H1 (cell line): ENCODE measurements around the gene RPL32. TPM values are rescaled to one million over a fixed set of nuclear protein-coding genes. Genes with fewer than 3 reads are reported as not detected.

Experiments used
- SIX5 ChIP-seq: IDR thresholded peaks from 2 replicates; pipeline ENCODE4 v1.6.1; 2011; ENCODE audit warnings: mild to moderate bottlenecking, low read depth, low read length
- polyA plus RNA-seq, 7 experiments: library from polyadenylated mRNA; depleted of rRNA in 3 of 7; stranded (reverse) in 5 of 7; unstranded in 2 of 7; fragments of >200 nt in 5 of 7; fragments of 200-250 nt in 2 of 7; gene quantifications; 1 replicate in 5 of 7; 2 replicates in 1 of 7; 4 replicates in 1 of 7; pipeline versions ENCODE4 v1.2.1 to v1.2.3, GENCODE V29; 2011 to 2013; ENCODE audit warnings: missing spikeins in 2 of 7, mixed read lengths in 2 of 7
- total RNA-seq: library from RNA; stranded (reverse); fragmentation: NEBNext Ultra II Directional; extraction: Animal tissue kit (Norgen Biotek cat#: 25700); gene quantifications from 2 replicates; pipeline ENCODE4 v1.2.1, GENCODE V29; 2021

The RPL32 gene
- total and polyA plus RNA-seq, 2 of the 8 experiments (the other 6 are each of a cell fraction or from before 2014, with no cell fraction given) = 1,443 to 2,043 TPM

- TF ChIP-seq SIX5 = no peak
- TF ChIP-seq, all 59 proteins: peak for 0
These were observed 43.6 kb upstream of the RPL32 start (continued) for GRCh38 chr3:12884790-12885582.
